ENCODE data around the gene AK4. TPM values are rescaled to one million over a fixed set of nuclear protein-coding genes. Genes with fewer than 3 reads are reported as not detected.
A peak's percentile ranks its signal among the peaks of the same experiment; 100 is the strongest.

AK4 gene
- total RNA-seq, 4 donors from 2014 or later = 32.2 to 46.3 (median 39.6) TPM

GRCh38 chr1:65254320-65255034, 106.5 kb downstream of the AK4 start:
- no peak for DNase-seq
- TF ChIP-seq POLR2A (IDR thresholded peaks at IDR 0.05) = peak in 1 of 4 donors; percentile 28
- TF ChIP-seq, protein P1, sequence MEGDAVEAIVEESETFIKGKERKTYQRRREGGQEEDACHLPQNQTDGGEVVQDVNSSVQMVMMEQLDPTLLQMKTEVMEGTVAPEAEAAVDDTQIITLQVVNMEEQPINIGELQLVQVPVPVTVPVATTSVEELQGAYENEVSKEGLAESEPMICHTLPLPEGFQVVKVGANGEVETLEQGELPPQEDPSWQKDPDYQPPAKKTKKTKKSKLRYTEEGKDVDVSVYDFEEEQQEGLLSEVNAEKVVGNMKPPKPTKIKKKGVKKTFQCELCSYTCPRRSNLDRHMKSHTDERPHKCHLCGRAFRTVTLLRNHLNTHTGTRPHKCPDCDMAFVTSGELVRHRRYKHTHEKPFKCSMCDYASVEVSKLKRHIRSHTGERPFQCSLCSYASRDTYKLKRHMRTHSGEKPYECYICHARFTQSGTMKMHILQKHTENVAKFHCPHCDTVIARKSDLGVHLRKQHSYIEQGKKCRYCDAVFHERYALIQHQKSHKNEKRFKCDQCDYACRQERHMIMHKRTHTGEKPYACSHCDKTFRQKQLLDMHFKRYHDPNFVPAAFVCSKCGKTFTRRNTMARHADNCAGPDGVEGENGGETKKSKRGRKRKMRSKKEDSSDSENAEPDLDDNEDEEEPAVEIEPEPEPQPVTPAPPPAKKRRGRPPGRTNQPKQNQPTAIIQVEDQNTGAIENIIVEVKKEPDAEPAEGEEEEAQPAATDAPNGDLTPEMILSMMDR (IDR thresholded peaks at IDR 0.05) = peak in 1 of 6 experiments; percentile 23
- peaks cover 4 to 21% (median 10%) of the 10 kb centered on the region in 3 donors for H3K4me1 ChIP-seq
- H3K4me3 ChIP-seq = peak overlapping the region; percentile 56 to 89 (median 69)
- WGBS, 2 donors = 0% methylated on average over 1 of the region's 88 CpGs; no CpG with 5 or more reads in 1 of the 2 donors
- intact Hi-C loops (cut with DNase I) = no loop called here
- no peaks in the 10 kb centered on the region for H3K36me3 ChIP-seq
- peaks cover 0 to 22% (median 0%) of the 10 kb centered on the region in 4 donors for H3K27me3 ChIP-seq
- peak overlapping the region; percentile 22 to 65 (median 46) for H3K27ac ChIP-seq
- H3K9me3 ChIP-seq = no peaks in the 10 kb centered on the region

GRCh38 chr1:65255035-65255655, 107.1 kb downstream of the AK4 start:
- H3K27ac ChIP-seq = peak overlapping the region in 2 of 4 donors; percentile 22 to 62

GRCh38 chr1:65255656-65256050, 107.7 kb downstream of the AK4 start:
- intact Hi-C loops (cut with DNase I) = no loop called here
- TF ChIP-seq POLR2A (IDR thresholded peaks at IDR 0.05) = no peak
- TF ChIP-seq, protein P1 (IDR thresholded peaks at IDR 0.05) = no peak
- no peaks in the 10 kb centered on the region for H3K9me3 ChIP-seq
- DNase-seq = no peak
- H3K27ac ChIP-seq = no peak overlapping the region
- H3K36me3 ChIP-seq = no peaks in the 10 kb centered on the region
- peaks cover 0 to 22% (median 0%) of the 10 kb centered on the region in 4 donors for H3K27me3 ChIP-seq
- WGBS, 2 donors = 76 to 85% methylated on average over 9 of the region's 9 CpGs
- peaks cover 4 to 21% (median 10%) of the 10 kb centered on the region in 3 donors for H3K4me1 ChIP-seq
- H3K4me3 ChIP-seq = peak overlapping the region in 2 of 4 donors; percentile 78 to 89

More at GRCh38 chr1:65255035-65255655, 107.1 kb downstream of the AK4 start:
- Histone ChIP-seq H3K27me3 (peaks cover 0 to 22% (median 0%) of the 10 kb centered on the region in 4 donors), H3K36me3 (no peaks in the 10 kb centered on the region), H3K4me1 (peaks cover 4 to 21% (median 10%) of the 10 kb centered on the region in 3 donors), H3K9me3 (no peaks in the 10 kb centered on the region), H3K4me3 (peak overlapping the region; percentile 56 to 89 (median 69))
- TF ChIP-seq, protein P1 (IDR thresholded peaks at IDR 0.05) = no peak
- TF ChIP-seq POLR2A (IDR thresholded peaks at IDR 0.05) = no peak
- 14 to 46% methylated on average over 11 to 23 of the region's 23 CpGs for WGBS, 2 donors
- no peak for DNase-seq
- intact Hi-C loops (cut with DNase I) = no loop called here

- intact Hi-C loops (cut with DNase I) = no loop called here
- no peak for DNase-seq
- H3K36me3 ChIP-seq = no peaks in the 10 kb centered on the region
- H3K27ac ChIP-seq = no peak overlapping the region
- H3K4me1 ChIP-seq = peaks cover 4 to 21% (median 10%) of the 10 kb centered on the region in 3 donors
- H3K9me3 ChIP-seq = no peaks in the 10 kb centered on the region
- WGBS, 2 donors = 74 to 81% methylated on average over 7 of the region's 7 CpGs
- no peak overlapping the region for H3K4me3 ChIP-seq
- TF ChIP-seq, protein P1 (IDR thresholded peaks at IDR 0.05) = no peak
- no peak for TF ChIP-seq POLR2A (IDR thresholded peaks at IDR 0.05)
- peaks cover 0 to 22% (median 0%) of the 10 kb centered on the region in 4 donors for H3K27me3 ChIP-seq
Measured at GRCh38 chr1:65256860-65257708, 109.1 kb downstream of the AK4 start.

Measured in esophagus squamous epithelium (tissue), 5 donors.